GM19372 (cell line): ENCODE measurements around the gene C1orf21.

ENCODE experiments used
- ATAC-seq: cut with Tn5 transposase; IDR thresholded peaks from one replicate; pipeline ENCODE4 v1.9.1; 2021; ENCODE audit warnings: mild to moderate bottlenecking, low read depth, moderate library complexity; ENCODE audit not compliant: unreplicated experiment

The C1orf21 gene

GRCh38 chr1:184507165-184507564 is 120.3 kb downstream of the C1orf21 start:
- no peak for ATAC-seq

DNA sequence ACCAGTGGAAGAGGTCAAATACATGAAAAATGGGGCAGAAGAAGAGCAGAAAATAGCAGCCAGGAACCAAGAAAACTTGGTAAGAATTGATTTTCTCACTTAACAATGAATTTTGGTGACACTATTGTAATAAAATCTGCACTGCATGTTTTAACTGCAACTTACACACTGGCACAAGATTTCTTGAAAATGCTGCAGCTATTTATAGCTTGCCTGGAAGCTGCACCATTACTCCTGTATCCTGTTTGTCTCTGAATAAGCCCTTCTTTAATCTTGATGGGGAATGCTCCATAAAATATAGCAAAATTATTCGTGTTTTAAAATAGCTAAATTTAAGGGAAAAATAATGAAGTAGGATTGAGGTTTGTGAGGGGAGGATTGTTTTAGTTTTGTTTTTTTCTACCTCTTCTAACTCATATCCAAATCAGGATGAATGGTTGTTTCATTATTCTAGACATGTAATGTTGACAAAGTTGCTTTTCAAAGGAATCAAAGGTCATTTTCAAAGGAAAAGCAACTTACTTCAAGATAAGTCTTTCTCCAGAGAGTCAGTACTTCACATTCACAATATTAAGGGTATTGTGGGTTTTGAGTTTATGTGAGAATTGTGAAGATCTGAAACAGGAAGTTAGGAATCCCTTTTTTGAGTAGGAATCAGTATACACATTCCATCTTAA is 120.9 kb downstream of the C1orf21 start:
- no peak for ATAC-seq

GRCh38 chr1:184509105-184509504 is 122.3 kb downstream of the C1orf21 start:
- no peak for ATAC-seq

- no peak for ATAC-seq
These were observed 123.3 kb downstream of the C1orf21 start for GRCh38 chr1:184510110-184510509.

GRCh38 chr1:184512724-184513123 is 125.9 kb downstream of the C1orf21 start:
- ATAC-seq: no peak

- no peak for ATAC-seq
These were observed 126.6 kb downstream of the C1orf21 start for GRCh38 chr1:184513421-184513820.

- no peak for ATAC-seq
These were observed 127.1 kb downstream of the C1orf21 start for GRCh38 chr1:184513966-184514365.

GRCh38 chr1:184514447-184514846 is 127.6 kb downstream of the C1orf21 start:
- no peak for ATAC-seq

GRCh38 chr1:184517130-184517529 is 130.3 kb downstream of the C1orf21 start:
- ATAC-seq: no peak

GRCh38 chr1:184518736-184519357 is 132.0 kb downstream of the C1orf21 start:
- no peak for ATAC-seq

- no peak for ATAC-seq
These were observed 133.5 kb downstream of the C1orf21 start for GRCh38 chr1:184520336-184520735.

DNA sequence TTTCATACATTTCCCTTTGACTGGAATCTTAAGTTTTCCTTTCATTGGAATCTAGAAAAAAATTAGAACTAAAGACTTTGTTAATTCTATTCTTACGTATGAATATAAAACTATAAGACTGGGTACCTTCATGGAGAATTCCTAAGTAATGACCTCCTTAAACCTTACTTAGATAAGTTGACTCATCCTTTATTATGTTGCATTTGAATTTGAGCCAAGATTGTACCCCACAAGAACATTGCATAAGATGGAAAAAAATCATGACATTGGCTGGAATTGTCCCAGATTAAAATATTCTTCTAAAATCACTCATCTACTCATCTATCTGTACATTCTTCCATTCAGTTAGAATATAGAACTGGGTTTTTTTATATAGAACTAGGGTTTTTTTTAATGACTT is 137.4 kb downstream of the C1orf21 start:
- ATAC-seq: no peak

GRCh38 chr1:184527402-184527801 is 140.6 kb downstream of the C1orf21 start:
- no peak for ATAC-seq

GRCh38 chr1:184530226-184530625 is 143.4 kb downstream of the C1orf21 start:
- ATAC-seq: no peak

DNA sequence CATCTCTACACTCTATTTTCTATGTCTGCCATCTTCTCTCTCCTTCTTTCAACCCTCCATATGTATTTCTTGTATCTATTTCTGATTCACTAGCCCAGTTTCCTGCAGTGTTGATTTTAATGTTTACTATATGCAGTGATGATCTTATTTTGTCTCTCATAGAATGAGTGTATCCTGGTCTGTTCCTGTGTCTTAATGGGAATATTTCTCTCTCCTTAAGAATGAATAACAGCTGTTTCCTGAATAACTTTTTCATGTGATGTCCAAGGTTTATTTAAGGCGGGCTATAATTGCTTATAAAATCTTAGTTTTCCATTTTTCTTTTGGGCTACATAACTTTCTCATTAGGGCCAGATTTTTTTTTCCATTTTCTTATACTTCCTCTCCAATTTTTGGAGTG is 144.5 kb downstream of the C1orf21 start:
- no peak for ATAC-seq

DNA sequence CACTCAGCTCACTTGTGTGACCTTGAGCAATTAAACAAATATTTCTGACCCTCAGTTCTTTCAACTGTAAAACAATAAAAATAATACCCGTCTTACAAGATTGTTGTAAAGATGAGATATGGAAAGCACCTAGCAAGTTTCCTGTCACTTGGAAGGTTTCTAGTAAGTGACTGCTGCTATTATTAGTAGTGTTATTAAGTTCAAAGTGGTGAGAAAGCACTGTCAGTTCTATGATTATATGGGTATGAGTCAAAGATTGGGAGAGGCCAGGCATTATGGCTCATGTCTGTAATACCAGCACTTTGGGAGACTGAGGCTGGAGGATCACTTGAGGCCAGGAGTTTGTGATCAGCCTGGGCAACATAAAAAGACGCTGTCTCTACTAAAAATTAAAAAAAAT is 145.4 kb downstream of the C1orf21 start:
- ATAC-seq: no peak

DNA sequence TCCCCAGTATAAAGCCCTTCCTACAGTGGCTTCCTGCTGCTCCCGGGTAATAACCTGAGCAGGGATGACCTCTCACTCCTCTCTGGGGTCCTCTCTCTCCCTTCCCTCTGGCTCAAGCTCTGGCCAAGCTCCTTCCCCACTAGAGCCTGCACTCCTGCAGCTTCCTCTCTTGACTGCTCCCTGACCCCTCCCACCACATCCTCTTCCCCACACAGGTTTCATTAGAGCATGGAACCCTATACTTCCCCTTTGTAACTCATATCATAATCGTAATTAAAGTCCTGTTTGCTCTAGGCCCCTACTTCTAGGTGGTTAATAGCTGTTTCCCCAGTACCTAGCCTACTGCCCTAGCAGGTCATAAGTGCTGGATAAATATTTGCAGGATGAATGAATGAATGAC is 146.2 kb downstream of the C1orf21 start:
- ATAC-seq: no peak

DNA sequence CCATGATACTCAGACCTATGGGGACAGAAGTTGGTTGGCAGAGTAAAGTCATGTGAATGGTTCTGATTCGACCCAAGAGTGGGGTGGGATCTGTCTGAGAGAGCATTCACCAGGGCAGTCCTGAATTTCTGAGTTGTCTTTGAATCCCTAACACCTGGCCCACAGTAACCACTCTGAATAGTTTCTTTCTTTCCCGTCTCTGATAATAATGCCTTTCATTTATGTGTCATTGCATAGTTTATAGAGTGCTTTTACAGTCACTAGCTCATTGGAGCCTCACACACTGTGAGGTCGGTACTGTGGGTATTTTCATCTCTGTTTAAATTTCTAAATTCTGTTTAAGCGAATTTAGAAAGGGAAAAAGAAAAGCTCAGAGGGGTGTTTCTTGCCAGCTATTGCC is 147.1 kb downstream of the C1orf21 start:
- ATAC-seq: no peak

DNA sequence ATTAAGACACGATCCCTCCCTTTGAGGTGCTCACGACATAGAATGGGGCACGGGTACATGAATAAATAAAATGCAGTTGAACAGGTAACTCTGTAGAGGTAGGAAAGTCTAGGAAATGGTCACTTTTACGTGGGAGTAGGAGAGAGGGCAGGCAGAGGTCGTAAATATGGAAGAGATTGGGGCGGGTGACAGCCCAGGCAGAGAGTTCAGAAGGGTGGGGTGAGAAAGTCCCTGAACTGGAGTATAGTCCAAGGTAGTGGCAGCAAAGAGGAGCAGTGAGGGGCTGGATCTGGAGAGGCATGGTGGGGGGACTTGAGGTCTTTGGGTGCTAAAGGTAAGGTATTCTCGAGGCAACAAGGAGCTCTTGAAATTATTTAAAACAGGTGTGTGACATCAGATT is 147.9 kb downstream of the C1orf21 start:
- ATAC-seq: no peak

GRCh38 chr1:184535191-184535970 is 148.6 kb downstream of the C1orf21 start:
- ATAC-seq: no peak

DNA sequence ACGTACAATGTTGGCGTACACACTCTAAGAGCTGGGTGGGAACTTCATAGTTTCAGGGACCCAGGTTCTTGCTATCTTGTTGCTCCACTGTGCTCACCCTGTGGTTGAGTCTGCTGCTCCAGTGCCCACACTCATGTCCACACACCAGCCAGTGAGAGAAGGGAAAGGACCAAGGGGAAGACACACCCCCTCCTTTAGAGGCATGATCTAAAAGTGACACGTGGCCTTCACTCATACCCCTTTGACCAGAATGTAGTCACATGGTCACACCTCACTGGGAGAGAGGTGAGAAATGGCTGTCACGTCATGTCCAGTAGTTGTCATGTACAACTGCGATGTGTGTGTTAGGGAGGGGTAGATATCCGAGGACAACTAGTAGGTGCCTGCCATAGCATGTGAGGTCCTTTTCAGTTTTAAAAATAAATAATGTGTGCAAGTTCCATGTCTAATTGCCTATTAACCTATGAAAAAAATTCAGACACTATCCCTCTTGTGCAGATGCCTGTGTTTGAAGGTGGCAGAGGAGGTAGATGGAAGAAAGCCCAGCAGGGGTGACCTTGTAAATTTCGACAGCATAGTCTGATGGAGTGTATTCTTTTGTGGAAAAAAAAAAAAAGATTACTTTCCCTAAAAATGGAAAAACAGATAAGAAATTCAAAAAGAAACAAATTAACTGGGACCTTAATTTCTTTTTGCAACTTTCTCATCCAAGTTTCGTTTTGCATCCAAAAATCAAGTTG is 149.6 kb downstream of the C1orf21 start:
- ATAC-seq: no peak
